ENCODE data around the gene ZC3H12D.
A peak's percentile ranks its signal among the peaks of the same experiment; 100 is the strongest.

Gene ZC3H12D

GRCh38 chr6:149410557-149410956 lies 74.3 kb downstream of the ZC3H12D start:
- H3K4me3 ChIP-seq (ENCODE audit: low read depth, low read length), result no peak overlapping the region
- TF ChIP-seq, protein P1, sequence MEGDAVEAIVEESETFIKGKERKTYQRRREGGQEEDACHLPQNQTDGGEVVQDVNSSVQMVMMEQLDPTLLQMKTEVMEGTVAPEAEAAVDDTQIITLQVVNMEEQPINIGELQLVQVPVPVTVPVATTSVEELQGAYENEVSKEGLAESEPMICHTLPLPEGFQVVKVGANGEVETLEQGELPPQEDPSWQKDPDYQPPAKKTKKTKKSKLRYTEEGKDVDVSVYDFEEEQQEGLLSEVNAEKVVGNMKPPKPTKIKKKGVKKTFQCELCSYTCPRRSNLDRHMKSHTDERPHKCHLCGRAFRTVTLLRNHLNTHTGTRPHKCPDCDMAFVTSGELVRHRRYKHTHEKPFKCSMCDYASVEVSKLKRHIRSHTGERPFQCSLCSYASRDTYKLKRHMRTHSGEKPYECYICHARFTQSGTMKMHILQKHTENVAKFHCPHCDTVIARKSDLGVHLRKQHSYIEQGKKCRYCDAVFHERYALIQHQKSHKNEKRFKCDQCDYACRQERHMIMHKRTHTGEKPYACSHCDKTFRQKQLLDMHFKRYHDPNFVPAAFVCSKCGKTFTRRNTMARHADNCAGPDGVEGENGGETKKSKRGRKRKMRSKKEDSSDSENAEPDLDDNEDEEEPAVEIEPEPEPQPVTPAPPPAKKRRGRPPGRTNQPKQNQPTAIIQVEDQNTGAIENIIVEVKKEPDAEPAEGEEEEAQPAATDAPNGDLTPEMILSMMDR (conservative IDR thresholded peaks at IDR 0.05; ENCODE audit: low read depth, low read length), result no peak
- peak; percentile 10 for DNase-seq (ENCODE audit: low read depth)

DNA sequence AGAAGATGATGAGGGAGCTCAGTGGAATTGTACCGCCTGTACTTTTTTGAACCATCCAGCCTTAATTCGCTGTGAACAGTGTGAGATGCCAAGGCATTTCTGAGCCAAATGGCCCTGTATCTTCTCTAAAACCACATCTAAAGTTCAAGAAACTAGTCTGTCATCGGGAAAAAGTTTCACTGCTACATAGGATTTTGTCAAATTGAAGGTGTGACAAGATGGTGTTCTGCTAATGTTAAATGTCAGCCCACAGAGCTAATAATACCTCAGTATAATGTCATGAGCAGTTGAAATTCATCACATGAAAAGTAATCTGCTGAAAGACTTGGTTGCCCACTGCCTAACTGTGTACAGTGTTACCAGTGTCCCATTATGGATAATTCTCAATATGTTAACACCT lies 75.2 kb downstream of the ZC3H12D start:
- no peak overlapping the region for H3K4me3 ChIP-seq (ENCODE audit: low read depth, low read length)
- no peak for DNase-seq (ENCODE audit: low read depth)
- TF ChIP-seq, protein P1 (conservative IDR thresholded peaks at IDR 0.05; ENCODE audit: low read depth, low read length), result no peak

DNA sequence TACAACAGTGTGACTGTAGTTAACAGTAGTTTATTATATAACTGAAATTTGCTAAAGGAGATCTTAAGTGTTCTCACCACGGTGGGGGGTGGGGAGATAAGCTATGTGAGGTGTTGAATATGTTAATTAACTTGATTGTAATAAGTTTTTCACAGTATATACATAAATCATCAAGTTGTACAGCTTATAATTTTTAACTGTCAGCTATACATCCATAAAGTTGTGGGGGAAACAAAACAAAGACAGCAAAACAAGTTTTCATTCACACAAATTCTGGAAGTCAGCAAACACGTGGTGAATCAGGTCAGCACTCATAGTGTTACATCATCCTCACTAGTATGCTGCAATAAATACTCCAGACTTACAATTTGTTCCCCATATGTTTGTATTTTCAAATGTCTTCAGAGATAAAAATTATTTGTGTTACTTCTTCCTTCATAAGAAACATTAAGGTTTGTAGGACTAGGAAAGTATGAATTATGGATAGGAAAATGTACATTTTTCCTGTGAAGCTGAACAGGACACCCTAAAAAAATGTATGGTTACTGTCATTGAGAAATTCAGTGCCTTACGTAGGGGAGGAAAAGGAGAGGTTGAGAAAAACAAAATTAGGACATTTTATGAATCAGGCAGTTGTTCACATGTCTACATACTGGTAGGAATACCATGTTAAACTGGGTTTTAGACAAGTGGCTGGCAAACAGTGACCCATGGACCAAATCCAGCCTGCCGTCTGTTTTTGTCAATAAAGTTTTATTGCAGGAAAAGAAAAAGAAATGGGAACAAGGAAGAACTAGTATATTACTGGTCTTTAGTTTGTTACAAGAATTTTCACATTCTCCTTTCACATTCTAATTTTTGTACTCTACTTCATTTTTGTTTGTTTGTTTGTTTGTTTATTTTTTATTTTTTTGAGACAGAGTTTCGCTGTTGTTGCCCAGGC lies 78.7 kb downstream of the ZC3H12D start:
- peak; percentile 77 for DNase-seq (ENCODE audit: low read depth)
- no peak overlapping the region for H3K4me3 ChIP-seq (ENCODE audit: low read depth, low read length)
- TF ChIP-seq, protein P1 (conservative IDR thresholded peaks at IDR 0.05; ENCODE audit: low read depth, low read length), result no peak

DNA sequence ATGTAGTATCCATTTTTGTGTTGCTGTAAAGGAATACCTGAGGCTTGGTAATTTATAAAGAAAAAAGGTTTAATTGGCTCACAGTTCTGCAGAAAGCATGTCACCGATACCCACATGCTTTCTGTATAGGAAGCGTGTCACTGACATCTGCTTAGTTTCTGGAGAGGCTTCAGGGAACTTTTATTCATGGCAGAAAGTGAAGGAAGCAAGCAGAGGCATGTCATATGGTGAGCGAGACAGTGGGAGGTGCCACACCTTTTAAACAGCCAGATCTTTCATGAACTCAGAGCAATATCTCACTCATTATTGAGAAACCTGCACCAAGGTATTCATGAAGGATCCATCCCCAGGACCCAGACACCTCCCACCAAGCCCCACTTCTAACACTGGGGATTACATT lies 81.3 kb downstream of the ZC3H12D start:
- no peak overlapping the region for H3K4me3 ChIP-seq (ENCODE audit: low read depth, low read length)
- TF ChIP-seq, protein P1 (conservative IDR thresholded peaks at IDR 0.05; ENCODE audit: low read depth, low read length), result no peak
- DNase-seq (ENCODE audit: low read depth), result no peak

- TF ChIP-seq, protein P1 (conservative IDR thresholded peaks at IDR 0.05; ENCODE audit: low read depth, low read length), result no peak
- no peak within 1 kb of the TSS for H3K4me3 ChIP-seq (ENCODE audit: low read depth, low read length)
- no peak for DNase-seq (ENCODE audit: low read depth)
Observed at GRCh38 chr6:149400050-149400449, 84.8 kb downstream of the ZC3H12D start, which contains the start of gene SUMO4. Gene SUMO4 (plus strand): TSS chr6:149400262. CDS start chr6:149400392, 130 bp downstream.

GRCh38 chr6:149397384-149397783 lies 87.4 kb downstream of the ZC3H12D start:
- no peak for DNase-seq (ENCODE audit: low read depth)
- no peak overlapping the region for H3K4me3 ChIP-seq (ENCODE audit: low read depth, low read length)
- TF ChIP-seq, protein P1 (conservative IDR thresholded peaks at IDR 0.05; ENCODE audit: low read depth, low read length), result no peak
